K562 (cell line): Measurements from ENCODE around the gene ANTKMT. TPM values are rescaled to one million over a fixed set of nuclear protein-coding genes. Genes with fewer than 3 reads are reported as not detected.

Experiments
- ATAC-seq: fragments of 200-7000 bp; cut with Tn5 transposase; 3 replicates; pipeline ENCODE4 v1.9.1; 2020; ENCODE audit warnings: moderate library complexity
- BruUV-seq: library from RNA; stranded (reverse); fragments of 400-500 nt; replicated peaks from 2 replicates; lab custom pipeline; 2021; lab: Mats Ljungman, UMichigan
- CTCF ChIA-PET: fragments of 300-600 bp; formaldehyde crosslinking; extraction: SDS; loops from one replicate; lab custom pipeline; 2021; ENCODE audit warnings: low intra/inter-chr PET ratio; lab: Yijun Ruan, JAX
- POLR2A ChIA-PET: fragments of 300-600, 350-650 bp; sonication (Branson Sonifier 250); formaldehyde crosslinking; extraction: SDS; loops from one replicate; lab custom pipeline; 2021; ENCODE audit warnings: antibody characterized with exemption, inconsistent platforms; lab: Yijun Ruan, JAX
- DNase-seq, 4 experiments: peaks; one replicate each; pipeline versions ENCODE4 v3.0.0 to v3.0.0-alpha.2; 2011 to 2018; ENCODE audit warnings: low spot score in 3 of 4, mixed read lengths in 3 of 4; ENCODE audit errors: extremely low read depth in 1 of 4
- FAIRE-seq: peaks from 2 replicates; lab custom pipeline; 2011; peaks lifted over from hg19 to GRCh38; lab: Jason Lieb, UNC
- H2AFZ ChIP-seq: 2 replicates; pipeline ENCODE4 v1.6.0; 2011; ENCODE audit warnings: low read depth, low read length, control low read depth, inconsistent platforms
- H3K27ac ChIP-seq: fragments of 200-600 bp; 3 replicates; pipeline ENCODE4 v1.8.0; 2011; ENCODE audit warnings: low read depth, mild to moderate bottlenecking, control low read depth, inconsistent platforms, low read length, moderate library complexity, mixed read lengths; ENCODE audit errors: extremely low read depth
- H3K27me3 ChIP-seq, 2 experiments: fragments of 300-600 bp in 1 of 2; 2 replicates in 1 of 2; 3 replicates in 1 of 2; pipeline versions ENCODE4 v1.6.0 to v1.8.0; 2011; ENCODE audit warnings: inconsistent platforms in 2 of 2, low read length in 2 of 2, mild to moderate bottlenecking in 1 of 2, mixed read lengths in 1 of 2, moderate library complexity in 1 of 2; ENCODE audit not compliant: control insufficient read depth in 2 of 2, insufficient read depth in 2 of 2
- H3K36me3 ChIP-seq: fragments of 300-600 bp; 3 replicates; pipeline ENCODE4 v1.8.0; 2011; ENCODE audit warnings: mild to moderate bottlenecking, low read length, inconsistent platforms; ENCODE audit not compliant: control insufficient read depth, insufficient read depth
- H3K4me1 ChIP-seq, 2 experiments: fragments of 200-600 bp in 1 of 2; replicated peaks in 1 of 2; 2 replicates in 1 of 2; 3 replicates in 1 of 2; pipeline versions ENCODE4 v1.5.1 to v1.8.0; 2011; ENCODE audit warnings: inconsistent platforms in 2 of 2, low read length in 2 of 2, mild to moderate bottlenecking in 1 of 2, mixed read lengths in 1 of 2, moderate library complexity in 1 of 2; ENCODE audit not compliant: control insufficient read depth in 2 of 2, insufficient read depth in 2 of 2
- H3K4me2 ChIP-seq: 2 replicates; pipeline ENCODE4 v1.6.1; 2011; ENCODE audit warnings: low read length, control low read depth, inconsistent platforms, mixed read lengths; ENCODE audit not compliant: insufficient read depth
- H3K4me3 ChIP-seq: fragments of 200-600 bp; sonication (generic), shearing (Covaris generic); 2 replicates; pipeline ENCODE4 v1.5.1; 2016; ENCODE audit warnings: control low read depth, inconsistent platforms
- H3K79me2 ChIP-seq: fragments of 200-600 bp; 3 replicates; pipeline ENCODE4 v1.8.0; 2011; ENCODE audit warnings: low read length, inconsistent platforms; ENCODE audit not compliant: control insufficient read depth, insufficient read depth
- H3K9ac ChIP-seq, 2 experiments: 2 replicates each; pipeline versions ENCODE4 v1.6.0 to v1.6.1; 2011; ENCODE audit warnings: low read depth in 2 of 2, low read length in 2 of 2, control low read depth in 1 of 2, inconsistent platforms in 1 of 2, mild to moderate bottlenecking in 1 of 2, mixed read lengths in 1 of 2; ENCODE audit not compliant: insufficient read depth in 1 of 2
- H3K9me1 ChIP-seq: one replicate; pipeline ENCODE4 v1.6.0; 2011; ENCODE audit warnings: inconsistent platforms, mild to moderate bottlenecking, low read length, moderate library complexity; ENCODE audit not compliant: control insufficient read depth, insufficient read depth
- H3K9me3 ChIP-seq: replicated peaks from 2 replicates; pipeline ENCODE4 v1.5.1; 2011; ENCODE audit warnings: low read depth, low read length, inconsistent platforms; ENCODE audit not compliant: control insufficient read depth, insufficient read depth
- H4K20me1 ChIP-seq: replicated peaks from 2 replicates; pipeline ENCODE4 v1.6.1; 2011; ENCODE audit warnings: low read length, inconsistent platforms, mixed read lengths; ENCODE audit not compliant: control insufficient read depth, insufficient read depth
- MYC ChIP-seq, 2 experiments: fragments of 250-450 bp in 1 of 2; sonication (Bioruptor Pico) in 1 of 2; IDR thresholded peaks; 2 replicates each; pipeline versions ENCODE4 v1.5.1 to v1.6.1; 2012 to 2021; ENCODE audit warnings: low read depth in 2 of 2, borderline replicate concordance in 1 of 2, improper control_type of control experiment in 1 of 2, low read length in 1 of 2, mild to moderate bottlenecking in 1 of 2, moderate library complexity in 1 of 2
- POLR2B ChIP-seq: fragments of 450-650 bp; IDR thresholded peaks from 2 replicates; pipeline ENCODE4 v1.6.1; 2018; ENCODE audit warnings: low read depth; ENCODE audit not compliant: partially characterized antibody
- SIN3B ChIP-seq: fragments of 450-650 bp; IDR thresholded peaks from 2 replicates; pipeline ENCODE4 v1.6.1; 2017; ENCODE audit warnings: low read depth, mild to moderate bottlenecking, moderate library complexity
- SP1 ChIP-seq: sonication (generic); formaldehyde crosslinking; IDR thresholded peaks from 2 replicates; pipeline ENCODE4 v1.8.1; 2022; ENCODE audit warnings: mild to moderate bottlenecking, missing genetic modification reagents
- TAF7 ChIP-seq: fragments of 450-650 bp; IDR thresholded peaks from 2 replicates; pipeline ENCODE4 v1.6.1; 2016; ENCODE audit warnings: missing genetic modification characterization, missing compliant biosample characterization
- TFAP4 ChIP-seq: sonication (generic); formaldehyde crosslinking; IDR thresholded peaks from 2 replicates; pipeline ENCODE4 v1.8.0; 2022; ENCODE audit warnings: missing genetic modification reagents, mild to moderate bottlenecking, moderate library complexity, borderline replicate concordance
- THAP12 ChIP-seq: fragments of 250-450 bp; sonication (Bioruptor Pico); IDR thresholded peaks from 2 replicates; pipeline ENCODE4 v1.9.0; 2021; ENCODE audit warnings: mild to moderate bottlenecking, inconsistent platforms
- ZNF511 ChIP-seq: sonication (generic); formaldehyde crosslinking; IDR thresholded peaks from 2 replicates; pipeline ENCODE4 v1.8.0; 2022; ENCODE audit warnings: mild to moderate bottlenecking, missing genetic modification reagents
- ZNF609 ChIP-seq: sonication (generic); formaldehyde crosslinking; IDR thresholded peaks from 2 replicates; pipeline ENCODE4 v1.8.1; 2023; ENCODE audit warnings: missing genetic modification reagents, mild to moderate bottlenecking, borderline replicate concordance
- WGBS: fragments of 100-300 bp; shearing (Covaris generic); methylation state at CpG from one replicate; pipeline ENCODE4 v1.1.6; 2016; ENCODE audit warnings: low coverage, mixed read lengths; ENCODE audit not compliant: insufficient coverage; ENCODE audit errors: missing lambda C conversion rate; 5-methylcytosine and 5-hydroxymethylcytosine counted together
- in situ Hi-C: fragments of 300-500 bp; cut with MboI; formaldehyde crosslinking; loops from 4 replicates; pipeline ENCODE4 v1.15.0; 2018; ENCODE audit warnings: inconsistent platforms, mixed read lengths
- intact Hi-C: fragments of 100-400 bp; cut with micrococcal nuclease; formaldehyde crosslinking; loops from 2 replicates; pipeline ENCODE4 v1.14.2; 2022
- polyA plus RNA-seq, 8 experiments: library from polyadenylated mRNA; depleted of rRNA in 4 of 8; stranded (reverse) in 5 of 8; unstranded in 3 of 8; fragments of >200 nt; fragmentation: Nextera tagmentation in 2 of 8; fragmentation: Illumina TruSeq in 1 of 8; extraction: Ambion mirVana in 2 of 8; extraction: Trizol in 1 of 8; gene quantifications; 2 replicates each; pipeline versions ENCODE4 v1.2.1 to v1.2.3, GENCODE V29; 2011 to 2014; ENCODE audit warnings: inconsistent platforms in 1 of 8, missing spikeins in 1 of 8
- total RNA-seq, 7 experiments: library from RNA; depleted of rRNA in 6 of 7; stranded (reverse); fragments of >200 nt in 6 of 7; fragmentation: Illumina TruSeq in 2 of 7; extraction: Trizol in 2 of 7; gene quantifications; 2 replicates each; pipeline versions ENCODE4 v1.2.1 to v1.2.3, GENCODE V29; 2011 to 2021; ENCODE audit warnings: low replicate concordance in 1 of 7

Gene ANTKMT
- total and polyA plus RNA-seq, 9 of the 15 experiments (the other 6 are each of a cell fraction or from before 2014, with no cell fraction given): 0.58 to 217 (median 19.1) TPM

- no TSS peak for BruUV-seq
- H3K9me3 ChIP-seq: no peaks in the 10 kb centered on the region
- H3K27ac ChIP-seq: peak overlapping the region; percentile 82
- FAIRE-seq (peak; percentile 62), DNase-seq (peak; percentile 75 to 88 (median 82)), ATAC-seq (peak; percentile 58)
- peaks cover 11% of the 10 kb centered on the region for H3K9me1 ChIP-seq
- H2AFZ ChIP-seq: peak overlapping the region; percentile 92
- in situ Hi-C loops: loop anchor here (10.0 kb wide), 1 partner anchor 284 kb away; the partner anchor contains the start of gene NME4
- H3K27me3 ChIP-seq: no peaks in the 10 kb centered on the region
- peak overlapping the region; percentile 84 to 93 for H3K9ac ChIP-seq
- peaks cover 39% of the 10 kb centered on the region for H3K36me3 ChIP-seq
- intact Hi-C loops: loop anchor here (5.0 kb wide), 1 partner anchor 42 kb away; the partner anchor contains the start of gene METTL26
- H3K4me3 ChIP-seq: peak overlapping the region; percentile 64
- peaks cover 45 to 98% of the 10 kb centered on the region in 2 experiments for H3K4me1 ChIP-seq
- WGBS: 10% methylated on average over 38 of the region's 52 CpGs
- peaks cover 21% of the 10 kb centered on the region for H4K20me1 ChIP-seq
- ChIA-PET CTCF (no interaction called here), POLR2A (interaction anchor here (0.6 to 1.5 kb wide), 6 partner anchors 10 to 386 kb away, joined by 3 to 4 read pairs (median 3); no protein-coding TSS in a partner anchor)
- H3K79me2 ChIP-seq: peaks cover 45% of the 10 kb centered on the region
- H3K4me2 ChIP-seq: peak overlapping the region; percentile 98
- peak; percentile 28; the same call in 1 of the 2 replicates for TF ChIP-seq MYC (IDR thresholded peaks at IDR 0.05; ENCODE audit: low read depth, low read length)
- TF ChIP-seq MYC (CRISPR knock-in tag; IDR thresholded peaks at IDR 0.05; ENCODE audit: borderline replicate concordance, low read depth): no peak; the same call in 1 of the 2 replicates
- TF ChIP-seq THAP12 (CRISPR knock-in tag): 0 out of 2 replicates have a peak, but pooled peaks have one; percentile 9
- no peak for TF ChIP-seq SIN3B
- TF ChIP-seq TAF7 (tag): peak; percentile 40; the same call in 1 of the 2 replicates
- peak; percentile 9; the same call in 1 of the 2 replicates for TF ChIP-seq TFAP4 (CRISPR knock-in tag)
- peak; percentile 60; the same call in 1 of the 2 replicates for TF ChIP-seq ZNF511
- peak; percentile 63 for TF ChIP-seq SP1
- peak; percentile 65 for TF ChIP-seq POLR2B
- no peak for TF ChIP-seq ZNF609 (CRISPR knock-in tag)
Observed at GRCh38 chr16:678858-679813, 41.8 kb upstream of the ANTKMT start.
